ENCODE data around the gene SLC2A13.

GRCh38 chr12:40103043-40103442 lies 2.8 kb downstream of the SLC2A13 start:
- TF ChIP-seq CTCF (IDR thresholded peaks at IDR 0.05) (no peak), POLR2A (IDR thresholded peaks at IDR 0.05) (no peak)
